Colon (tissue), 2 donors: ENCODE data around the gene CDH13.

Experiments
- FAIRE-seq: peaks from 2 replicates; lab custom pipeline; 2012; peaks lifted over from hg19 to GRCh38; lab: Jason Lieb, UNC
- donor health status: control.
- donor health status: control.

The CDH13 gene

GRCh38 chr16:83682868-83683235 is 1056.1 kb downstream of the CDH13 start:
- FAIRE-seq: no peak

- no peak for FAIRE-seq
Observed at GRCh38 chr16:83685615-83686165, 1058.9 kb downstream of the CDH13 start.

- FAIRE-seq: no peak
Observed at GRCh38 chr16:83686726-83687125, 1060.0 kb downstream of the CDH13 start.

GRCh38 chr16:83689385-83689831 is 1062.6 kb downstream of the CDH13 start:
- no peak for FAIRE-seq

GRCh38 chr16:83692224-83692623 is 1065.5 kb downstream of the CDH13 start:
- no peak for FAIRE-seq

GRCh38 chr16:83698964-83699363 is 1072.2 kb downstream of the CDH13 start:
- FAIRE-seq: no peak

GRCh38 chr16:83699817-83700216 is 1073.0 kb downstream of the CDH13 start:
- FAIRE-seq: no peak

GRCh38 chr16:83700918-83701317 is 1074.1 kb downstream of the CDH13 start:
- FAIRE-seq: no peak

- FAIRE-seq: no peak
Observed at GRCh38 chr16:83701494-83701893, 1074.7 kb downstream of the CDH13 start.

GRCh38 chr16:83704656-83705055 is 1077.9 kb downstream of the CDH13 start:
- FAIRE-seq: no peak

- no peak for FAIRE-seq
Observed at GRCh38 chr16:83705856-83706255, 1079.1 kb downstream of the CDH13 start.

- no peak for FAIRE-seq
Observed at GRCh38 chr16:83706394-83706793, 1079.6 kb downstream of the CDH13 start.

GRCh38 chr16:83711069-83711468 is 1084.3 kb downstream of the CDH13 start:
- no peak for FAIRE-seq

- no peak for FAIRE-seq
Observed at GRCh38 chr16:83713597-83713996, 1086.8 kb downstream of the CDH13 start.

- FAIRE-seq: no peak
Observed at GRCh38 chr16:83714286-83714685, 1087.5 kb downstream of the CDH13 start.

GRCh38 chr16:83715217-83715920 is 1088.6 kb downstream of the CDH13 start:
- FAIRE-seq: no peak

GRCh38 chr16:83717308-83717707 is 1090.5 kb downstream of the CDH13 start:
- FAIRE-seq: no peak

GRCh38 chr16:83717814-83718213 is 1091.0 kb downstream of the CDH13 start:
- no peak for FAIRE-seq

GRCh38 chr16:83720213-83720612 is 1093.4 kb downstream of the CDH13 start:
- FAIRE-seq: no peak

GRCh38 chr16:83720981-83721380 is 1094.2 kb downstream of the CDH13 start:
- no peak for FAIRE-seq

- no peak for FAIRE-seq
Observed at GRCh38 chr16:83721676-83722075, 1094.9 kb downstream of the CDH13 start.

GRCh38 chr16:83722456-83723183 is 1095.9 kb downstream of the CDH13 start:
- no peak for FAIRE-seq

- FAIRE-seq: no peak
Observed at GRCh38 chr16:83723244-83723643, 1096.5 kb downstream of the CDH13 start.
